Right atrium auricular region (tissue), 2 donors: ENCODE data around the gene FAM151B. TPM values are rescaled to one million over a fixed set of nuclear protein-coding genes. Genes with fewer than 3 reads are reported as not detected.

Source experiments
- DNase-seq: peaks from one replicate; pipeline ENCODE4 v3.0.0-alpha.2; 2019; ENCODE audit warnings: low spot score
- H3K27ac ChIP-seq, 2 donors: fragments of 200-600 bp; sonication (generic); 1 replicate in 1 of 2; 2 replicates in 1 of 2; pipeline ENCODE4 v1.5.1; 2016 to 2019
- H3K27me3 ChIP-seq, 2 donors: fragments of 200-600 bp; sonication (generic); one replicate each; pipeline versions ENCODE4 v1.5.1 to v1.6.0; 2017 to 2019
- H3K36me3 ChIP-seq: fragments of 200-600 bp; sonication (generic); one replicate; pipeline ENCODE4 v1.5.1; 2016
- H3K4me1 ChIP-seq, 2 donors: fragments of 200-600 bp; sonication (generic); one replicate each; pipeline versions ENCODE4 v1.5.1 to v1.6.0; 2017 to 2019
- H3K4me3 ChIP-seq, 2 donors: fragments of 200-600 bp; sonication (generic); 1 replicate in 1 of 2; 2 replicates in 1 of 2; pipeline ENCODE4 v1.5.1; 2017 to 2019; ENCODE audit warnings: mild to moderate bottlenecking in 1 of 2, moderate library complexity in 1 of 2
- H3K9me3 ChIP-seq, 2 donors: fragments of 200-600 bp; sonication (generic); one replicate each; pipeline ENCODE4 v1.5.1; 2019
- CTCF ChIP-seq, 2 donors: fragments of 200-600 bp; sonication (generic); IDR thresholded peaks; one replicate each; pipeline ENCODE4 v1.5.1; 2019; ENCODE audit warnings: antibody characterized with exemption in 2 of 2
- total RNA-seq, 2 donors: library from RNA; depleted of rRNA; stranded (reverse); fragments of >200 nt; gene quantifications; one replicate each; pipeline ENCODE4 v1.1.0, GENCODE V29; 2016

FAM151B gene
- total RNA-seq, 2 donors from 2014 or later, result 1.8 to 1.9 TPM

DNA sequence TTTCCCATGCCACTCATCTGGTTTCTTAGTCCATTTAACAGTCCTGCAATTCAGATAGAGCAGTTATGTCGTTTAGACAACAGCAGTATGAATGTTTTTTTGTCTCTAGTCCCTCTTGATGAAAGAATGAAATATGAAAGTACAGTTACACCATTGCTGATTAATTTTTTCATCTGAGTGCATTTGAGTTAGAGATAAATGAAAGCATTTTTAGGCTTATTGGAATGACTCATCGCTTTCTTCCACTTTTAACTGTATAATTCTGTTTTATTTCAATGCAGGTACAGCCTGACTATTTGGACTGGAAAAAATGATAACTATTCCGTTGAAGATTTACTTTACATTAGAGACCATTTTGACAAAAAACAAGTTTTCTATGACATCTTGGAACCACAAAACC, 53.5 kb downstream of the FAM151B start:
- H3K9me3 ChIP-seq, result no peaks in the 10 kb centered on the region
- no peaks in the 10 kb centered on the region for H3K27me3 ChIP-seq
- no peak overlapping the region for H3K4me3 ChIP-seq
- no peaks in the 10 kb centered on the region for H3K4me1 ChIP-seq
- H3K27ac ChIP-seq, result no peak overlapping the region
- DNase-seq, result no peak
- no peak for TF ChIP-seq CTCF (IDR thresholded peaks at IDR 0.05)
- no peaks in the 10 kb centered on the region for H3K36me3 ChIP-seq

GRCh38 chr5:80554646-80555045, 66.7 kb downstream of the FAM151B start:
- Histone ChIP-seq H3K27ac (no peak overlapping the region), H3K4me3 (no peak overlapping the region), H3K36me3 (no peaks in the 10 kb centered on the region), H3K27me3 (no peaks in the 10 kb centered on the region), H3K4me1 (no peaks in the 10 kb centered on the region), H3K9me3 (no peaks in the 10 kb centered on the region)
- TF ChIP-seq CTCF (IDR thresholded peaks at IDR 0.05), result no peak
- DNase-seq, result no peak

DNA sequence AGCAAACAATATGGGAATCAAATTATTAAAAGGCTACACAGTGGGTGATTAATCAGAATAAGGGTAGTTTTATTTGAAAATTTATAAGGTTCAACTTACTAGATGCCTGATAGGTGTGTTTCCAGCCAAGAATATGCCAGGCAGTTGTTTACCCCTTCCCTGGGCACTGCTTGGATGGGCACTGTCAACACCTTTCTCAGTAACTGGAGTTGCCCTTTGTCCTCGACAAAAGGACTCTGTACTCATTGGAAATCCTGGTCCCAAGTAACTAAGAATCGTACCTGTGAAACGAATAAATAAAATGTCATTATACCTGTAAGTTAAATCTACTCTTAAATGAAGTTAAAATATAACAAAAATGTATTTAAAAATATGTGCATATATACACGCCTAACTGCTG, 67.2 kb downstream of the FAM151B start:
- no peak for TF ChIP-seq CTCF (IDR thresholded peaks at IDR 0.05)
- DNase-seq, result no peak
- Histone ChIP-seq H3K9me3 (no peaks in the 10 kb centered on the region), H3K27me3 (no peaks in the 10 kb centered on the region), H3K4me1 (no peaks in the 10 kb centered on the region), H3K27ac (no peak overlapping the region), H3K4me3 (no peak overlapping the region), H3K36me3 (no peaks in the 10 kb centered on the region)

- no peaks in the 10 kb centered on the region for H3K9me3 ChIP-seq
- H3K4me1 ChIP-seq, result no peaks in the 10 kb centered on the region
- H3K27me3 ChIP-seq, result no peaks in the 10 kb centered on the region
- H3K36me3 ChIP-seq, result no peaks in the 10 kb centered on the region
- no peak overlapping the region for H3K27ac ChIP-seq
- no peak overlapping the region for H3K4me3 ChIP-seq
- TF ChIP-seq CTCF (IDR thresholded peaks at IDR 0.05), result no peak
- no peak for DNase-seq
Observed at GRCh38 chr5:80559244-80559643, 71.3 kb downstream of the FAM151B start.

DNA sequence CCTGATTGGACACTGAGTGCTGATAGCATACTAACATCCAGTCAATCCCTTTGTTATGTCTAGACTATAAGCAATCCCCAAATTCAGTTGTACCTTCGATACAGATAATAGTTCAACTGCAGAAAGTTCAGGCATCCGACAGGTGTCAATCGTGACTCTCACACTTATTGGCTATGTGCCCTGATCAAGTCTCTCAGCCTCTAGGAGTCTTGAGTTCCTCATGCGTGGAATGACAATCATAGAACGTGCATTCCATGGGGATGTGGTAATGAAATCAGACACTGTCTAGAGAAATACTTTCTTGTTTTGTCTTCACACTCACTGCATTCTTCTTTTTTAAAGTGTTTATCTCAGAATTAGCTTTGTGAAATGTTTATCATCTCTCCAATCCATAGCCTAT, 77.4 kb downstream of the FAM151B start:
- no peak overlapping the region for H3K4me3 ChIP-seq
- H3K27me3 ChIP-seq, result peaks cover 0 to 12% of the 10 kb centered on the region in 2 donors

More for the DNA sequence above, 77.4 kb downstream of the FAM151B start:
- Histone ChIP-seq H3K9me3 (no peaks in the 10 kb centered on the region), H3K4me1 (peaks cover 0 to 14% of the 10 kb centered on the region in 2 donors), H3K27ac (no peak overlapping the region), H3K36me3 (no peaks in the 10 kb centered on the region)
- DNase-seq, result peak; percentile 21
- TF ChIP-seq CTCF (IDR thresholded peaks at IDR 0.05), result no peak
